H1 (cell line): ENCODE results near the gene OR10P1. TPM values are rescaled to one million over a fixed set of nuclear protein-coding genes. Genes with fewer than 3 reads are reported as not detected.

Experiments used
- CTCF ChIA-PET: fragments of 300-600 bp; sonication (Branson Sonifier 250); formaldehyde crosslinking; loops from one replicate; lab custom pipeline; 2021; ENCODE audit not compliant: partially characterized antibody; lab: Charles Lee
- POLR2A ChIA-PET: fragments of 300-600 bp; sonication (Branson Sonifier 250); formaldehyde crosslinking; loops from one replicate; lab custom pipeline; 2021; ENCODE audit warnings: inconsistent platforms; ENCODE audit not compliant: partially characterized antibody; lab: Charles Lee
- DNase-seq, 2 experiments: peaks; one replicate each; pipeline versions ENCODE4 v3.0.0 to v3.0.0-alpha.2; 2010 to 2022; ENCODE audit warnings: low spot score in 2 of 2, low read depth in 1 of 2, mixed read lengths in 1 of 2
- FAIRE-seq: peaks from 2 replicates; lab custom pipeline; 2011; peaks lifted over from hg19 to GRCh38; lab: Jason Lieb, UNC
- H2AFZ ChIP-seq: 2 replicates; pipeline ENCODE4 v1.8.1; 2012; ENCODE audit warnings: low read length, inconsistent platforms
- H2AK5ac ChIP-seq: 2 replicates; pipeline ENCODE4 v1.6.1; 2013; ENCODE audit warnings: low read depth, low read length
- H2BK120ac ChIP-seq: replicated peaks from 2 replicates; pipeline ENCODE3; 2013; ENCODE audit warnings: low read depth, low read length, inconsistent platforms
- H2BK12ac ChIP-seq: 2 replicates; pipeline ENCODE4 v1.6.1; 2013; ENCODE audit warnings: low read depth, low read length
- H2BK15ac ChIP-seq: 2 replicates; pipeline ENCODE4 v1.6.1; 2013; ENCODE audit warnings: low read length
- H2BK20ac ChIP-seq: 2 replicates; pipeline ENCODE4 v1.6.1; 2013; ENCODE audit warnings: low read length
- H2BK5ac ChIP-seq: 2 replicates; pipeline ENCODE4 v1.6.1; 2013; ENCODE audit warnings: low read depth, low read length
- H3K14ac ChIP-seq: 2 replicates; pipeline ENCODE4 v1.6.1; 2013; ENCODE audit warnings: inconsistent platforms; ENCODE audit not compliant: insufficient read length
- H3K18ac ChIP-seq: 2 replicates; pipeline ENCODE4 v1.6.1; 2013; ENCODE audit warnings: low read length; ENCODE audit errors: extremely low read depth
- H3K23ac ChIP-seq: 2 replicates; pipeline ENCODE4 v1.6.1; 2013; ENCODE audit warnings: inconsistent platforms; ENCODE audit not compliant: insufficient read length
- H3K23me2 ChIP-seq: 2 replicates; pipeline ENCODE4 v1.6.1; 2013; ENCODE audit warnings: low read depth, low read length
- H3K27ac ChIP-seq: 2 replicates; pipeline ENCODE4 v1.6.1; 2011; ENCODE audit warnings: low read depth, low read length, inconsistent platforms
- H3K27me3 ChIP-seq, 4 experiments: replicated peaks in 1 of 4; 1 replicate in 1 of 4; 2 replicates in 3 of 4; pipeline versions ENCODE4 v1.6.1 to v1.8.1; 2011 to 2013; ENCODE audit warnings: low read length in 3 of 4, mild to moderate bottlenecking in 3 of 4, inconsistent platforms in 2 of 4, mixed read lengths in 2 of 4, moderate library complexity in 1 of 4; ENCODE audit not compliant: control insufficient read depth in 3 of 4, insufficient read depth in 3 of 4; ENCODE audit errors: extremely low read depth in 1 of 4
- H3K36me3 ChIP-seq, 4 experiments: 2 replicates each; pipeline versions ENCODE4 v1.6.1 to v1.8.1; 2011 to 2013; ENCODE audit warnings: mild to moderate bottlenecking in 4 of 4, low read length in 3 of 4, moderate library complexity in 2 of 4, control low read depth in 1 of 4, inconsistent platforms in 1 of 4; ENCODE audit not compliant: insufficient read depth in 4 of 4, control insufficient read depth in 2 of 4
- H3K4ac ChIP-seq: replicated peaks from 2 replicates; pipeline ENCODE3; 2013; ENCODE audit warnings: low read length, low read depth, mixed read lengths, inconsistent platforms; ENCODE audit not compliant: insufficient read length
- H3K4me1 ChIP-seq, 4 experiments: replicated peaks in 1 of 4; 1 replicate in 1 of 4; 2 replicates in 3 of 4; pipeline versions ENCODE4 v1.6.1 to v1.8.1; 2011 to 2013; ENCODE audit warnings: low read length in 3 of 4, inconsistent platforms in 2 of 4, mixed read lengths in 1 of 4; ENCODE audit not compliant: insufficient read depth in 4 of 4, control insufficient read depth in 3 of 4
- H3K4me2 ChIP-seq, 2 experiments: 2 replicates each; pipeline versions ENCODE4 v1.6.1 to v1.8.1; 2011 to 2013; ENCODE audit warnings: low read depth in 2 of 2, low read length in 2 of 2, control low read depth in 1 of 2, inconsistent platforms in 1 of 2, mild to moderate bottlenecking in 1 of 2; ENCODE audit not compliant: insufficient read depth in 1 of 2
- H3K4me3 ChIP-seq, 4 experiments: fragments of 200-600, 300-600 bp in 1 of 4; sonication (generic), shearing (Covaris generic), sonication (Bioruptor Twin) in 1 of 4; 2 replicates each; pipeline versions ENCODE4 v1.5.1 to v1.8.1; 2011 to 2016; ENCODE audit warnings: low read length in 4 of 4, low read depth in 3 of 4, control low read depth in 2 of 4, inconsistent platforms in 2 of 4, mild to moderate bottlenecking in 2 of 4, mixed read lengths in 1 of 4, moderate library complexity in 1 of 4; ENCODE audit not compliant: insufficient read depth in 2 of 4; ENCODE audit errors: extremely low read depth in 1 of 4
- H3K56ac ChIP-seq: replicated peaks from 2 replicates; pipeline ENCODE3; 2013; ENCODE audit warnings: low read depth, mild to moderate bottlenecking, mixed read lengths, low read length, inconsistent platforms; ENCODE audit not compliant: insufficient read length
- H3K79me1 ChIP-seq: 2 replicates; pipeline ENCODE4 v1.6.1; 2013; ENCODE audit warnings: low read depth, low read length, control low read depth
- H3K79me2 ChIP-seq, 2 experiments: 2 replicates each; pipeline versions ENCODE4 v1.6.1 to v1.8.1; 2012 to 2013; ENCODE audit warnings: low read length in 2 of 2, mild to moderate bottlenecking in 2 of 2, inconsistent platforms in 1 of 2; ENCODE audit not compliant: insufficient read depth in 2 of 2, control insufficient read depth in 1 of 2
- H3K9ac ChIP-seq, 4 experiments: replicated peaks in 1 of 4; 1 replicate in 1 of 4; 2 replicates in 3 of 4; pipeline versions ENCODE4 v1.6.1 to v1.8.1; 2011 to 2013; ENCODE audit warnings: low read depth in 3 of 4, low read length in 3 of 4, control low read depth in 2 of 4, mild to moderate bottlenecking in 2 of 4, moderate library complexity in 2 of 4, inconsistent platforms in 1 of 4; ENCODE audit errors: extremely low read depth in 1 of 4
- H3K9me3 ChIP-seq, 2 experiments: 2 replicates each; pipeline versions ENCODE4 v1.6.1 to v1.8.1; 2012 to 2013; ENCODE audit warnings: mild to moderate bottlenecking in 2 of 2, moderate library complexity in 2 of 2, control low read depth in 1 of 2, inconsistent platforms in 1 of 2, low read depth in 1 of 2, low read length in 1 of 2, mixed read lengths in 1 of 2; ENCODE audit not compliant: insufficient read depth in 2 of 2
- H4K20me1 ChIP-seq, 2 experiments: replicated peaks in 1 of 2; 2 replicates each; pipeline versions ENCODE3 to v1.8.1; 2011 to 2013; ENCODE audit warnings: inconsistent platforms in 2 of 2, low read length in 2 of 2, mild to moderate bottlenecking in 1 of 2; ENCODE audit not compliant: insufficient read depth in 2 of 2, control insufficient read depth in 1 of 2
- H4K5ac ChIP-seq: 2 replicates; pipeline ENCODE4 v1.6.1; 2013; ENCODE audit warnings: low read length, low read depth, mixed read lengths, inconsistent platforms; ENCODE audit not compliant: insufficient read length
- H4K8ac ChIP-seq: 2 replicates; pipeline ENCODE4 v1.8.0; 2013; ENCODE audit warnings: mild to moderate bottlenecking, moderate library complexity, low read length, inconsistent platforms; ENCODE audit not compliant: insufficient read depth; ENCODE audit errors: extremely low read depth
- H4K91ac ChIP-seq: replicated peaks from 2 replicates; pipeline ENCODE3; 2013; ENCODE audit warnings: low read length, mixed read lengths, inconsistent platforms; ENCODE audit not compliant: insufficient read length
- CHD1 ChIP-seq: IDR thresholded peaks from 2 replicates; pipeline ENCODE4 v1.6.1; 2012; ENCODE audit warnings: low read depth, low read length, improper control_type of control experiment
- HDAC6 ChIP-seq: IDR thresholded peaks from one replicate; pipeline ENCODE4 v1.7.1; 2012; ENCODE audit warnings: low read depth, mild to moderate bottlenecking, inconsistent platforms, low read length, moderate library complexity
- JUN ChIP-seq: IDR thresholded peaks from 2 replicates; pipeline ENCODE4 v1.6.1; 2011; ENCODE audit warnings: low read depth, mild to moderate bottlenecking, improper control_type of control experiment, low read length
- TAF7 ChIP-seq: optimal IDR thresholded peaks from 2 replicates; pipeline ENCODE3; 2011; ENCODE audit warnings: low read depth, mild to moderate bottlenecking, inconsistent platforms, low read length, moderate library complexity, borderline replicate concordance
- WGBS, 2 experiments: shearing (Covaris generic) in 1 of 2; methylation state at CpG; one replicate each; pipeline versions ENCODE4 v1.1.6 to v1.1.7; 2013 to 2015; ENCODE audit warnings: low lambda C conversion rate in 2 of 2, mixed read lengths in 2 of 2, inconsistent platforms in 1 of 2, low coverage in 1 of 2, missing lambda C conversion rate in 1 of 2; ENCODE audit not compliant: insufficient replicate concordance in 2 of 2, insufficient coverage in 1 of 2, insufficient read length in 1 of 2; ENCODE audit errors: extremely low coverage in 1 of 2, missing lambda C conversion rate in 1 of 2; 5-methylcytosine and 5-hydroxymethylcytosine counted together
- polyA plus RNA-seq, 7 experiments: library from polyadenylated mRNA; depleted of rRNA in 3 of 7; stranded (reverse) in 5 of 7; unstranded in 2 of 7; fragments of >200 nt in 5 of 7; fragments of 200-250 nt in 2 of 7; gene quantifications; 1 replicate in 5 of 7; 2 replicates in 1 of 7; 4 replicates in 1 of 7; pipeline versions ENCODE4 v1.2.1 to v1.2.3, GENCODE V29; 2011 to 2013; ENCODE audit warnings: missing spikeins in 2 of 7, mixed read lengths in 2 of 7
- total RNA-seq: library from RNA; stranded (reverse); fragmentation: NEBNext Ultra II Directional; extraction: Animal tissue kit (Norgen Biotek cat#: 25700); gene quantifications from 2 replicates; pipeline ENCODE4 v1.2.1, GENCODE V29; 2021
- TF ChIP-seq, protein P1 (sequence below): IDR thresholded peaks from 2 replicates; pipeline ENCODE4 v1.6.1; 2012; ENCODE audit warnings: inconsistent platforms

OR10P1 gene
- total and polyA plus RNA-seq, 2 of the 8 experiments (the other 6 are each of a cell fraction or from before 2014, with no cell fraction given): not detected

DNA sequence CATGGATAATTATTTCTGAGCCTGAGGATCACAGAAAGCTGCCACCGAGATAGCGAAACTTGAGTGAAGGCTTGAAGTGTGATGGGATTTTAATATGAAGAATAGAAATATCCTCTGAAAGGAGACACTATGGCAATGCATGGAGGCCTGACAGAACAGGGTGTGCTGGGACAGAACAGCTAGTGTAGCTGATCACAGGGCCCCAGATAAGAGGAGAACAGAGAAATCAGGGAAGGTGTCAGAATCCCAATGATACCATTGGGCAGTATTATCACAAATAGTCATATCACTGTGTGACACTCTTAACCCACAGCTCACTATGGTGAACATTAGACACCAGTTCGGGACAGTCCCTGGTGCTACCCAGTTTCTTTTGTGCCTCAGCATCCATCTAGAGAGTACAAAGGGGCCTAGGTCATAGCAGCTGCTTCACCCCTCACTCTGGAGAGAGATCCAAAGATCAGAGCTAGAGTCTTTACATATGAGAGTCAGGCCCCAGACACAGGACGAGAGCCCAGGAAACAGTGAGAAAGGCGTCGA is 506 bp upstream of the OR10P1 start:
- H3K9me3 ChIP-seq: no peaks in the 10 kb centered on the region; a peak in 1 of 4 replicates
- CTCF ChIA-PET: interaction anchor here (0.7 to 1.9 kb wide), 3 partner anchors 9 to 112 kb away, joined by 3 to 13 read pairs (median 5); no protein-coding TSS in a partner anchor
- H3K9ac ChIP-seq: no peak overlapping the region
- no peak overlapping the region for H2BK20ac ChIP-seq
- H3K4me1 ChIP-seq: no peaks in the 10 kb centered on the region
- H3K4ac ChIP-seq: no peak overlapping the region
- H3K4me2 ChIP-seq: no peak overlapping the region
- H4K5ac ChIP-seq: no peak overlapping the region
- H3K14ac ChIP-seq: no peak overlapping the region
- no peak overlapping the region for H3K56ac ChIP-seq
- no peak overlapping the region for H3K27ac ChIP-seq
- H3K4me3 ChIP-seq: no peak overlapping the region
- no peak for DNase-seq
- no peak overlapping the region for H3K23ac ChIP-seq
- no peaks in the 10 kb centered on the region for H3K27me3 ChIP-seq
- no peak overlapping the region for H2BK15ac ChIP-seq
- no peak overlapping the region for H2BK5ac ChIP-seq
- no peak overlapping the region for H4K8ac ChIP-seq
- no peak for FAIRE-seq
- WGBS, 2 experiments: 94% methylated on average over 6 of the region's 6 CpGs; no CpG with 5 or more reads in 1 of the 2 experiments
- no peaks in the 10 kb centered on the region for H3K79me2 ChIP-seq
- no peak overlapping the region for H2AFZ ChIP-seq
- H3K79me1 ChIP-seq: no peaks in the 10 kb centered on the region
- H2AK5ac ChIP-seq: no peak overlapping the region
- H4K20me1 ChIP-seq: no peaks in the 10 kb centered on the region
- H2BK120ac ChIP-seq: no peak overlapping the region
- H3K36me3 ChIP-seq: no peaks in the 10 kb centered on the region
- POLR2A ChIA-PET: no interaction called here
- H4K91ac ChIP-seq: no peak overlapping the region
- H2BK12ac ChIP-seq: no peak overlapping the region
- H3K18ac ChIP-seq: no peak overlapping the region
- no peaks in the 10 kb centered on the region for H3K23me2 ChIP-seq
- TF ChIP-seq JUN (no peak), CHD1 (no peak), HDAC6 (no peak), TAF7 (no peak)
- TF ChIP-seq, protein P1, sequence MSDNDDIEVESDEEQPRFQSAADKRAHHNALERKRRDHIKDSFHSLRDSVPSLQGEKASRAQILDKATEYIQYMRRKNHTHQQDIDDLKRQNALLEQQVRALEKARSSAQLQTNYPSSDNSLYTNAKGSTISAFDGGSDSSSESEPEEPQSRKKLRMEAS: no peak
